ENCODE data around the gene CMSS1. TPM values are rescaled to one million over a fixed set of nuclear protein-coding genes. Genes with fewer than 3 reads are reported as not detected.

The CMSS1 gene
- total RNA-seq, 1 experiment from 2014 or later = 55.8 TPM

DNA sequence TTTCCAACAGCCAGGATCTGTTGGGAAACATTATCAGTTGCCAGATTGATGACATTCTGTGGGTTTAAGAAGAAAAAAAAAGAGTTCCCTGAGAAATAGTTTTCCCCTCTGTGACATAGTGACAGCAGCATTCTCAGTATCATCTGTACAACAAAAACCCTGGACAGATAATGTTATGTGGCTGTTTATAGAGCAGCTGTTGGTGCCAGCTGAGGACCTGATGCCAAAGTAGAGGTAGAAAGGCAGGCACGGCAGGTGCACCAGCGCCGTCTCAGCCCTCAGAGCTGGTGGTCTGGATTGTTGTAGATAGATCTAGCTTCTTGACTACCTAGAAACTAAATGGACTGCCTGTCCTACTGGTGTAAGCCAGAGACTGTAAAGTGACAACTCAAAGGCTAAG lies 352.8 kb downstream of the CMSS1 start:
- no TSS peak for BruUV-seq (replicated peaks)

GRCh38 chr3:100171211-100171914 lies 353.7 kb downstream of the CMSS1 start:
- H3K9me3 Mint-ChIP-seq (ENCODE audit: low read depth, unreplicated experiment) = no peaks in the 10 kb centered on the region
- BruUV-seq (replicated peaks) = no TSS peak
- H3K4me3 Mint-ChIP-seq (ENCODE audit: low read depth, unreplicated experiment) = no peak overlapping the region
- peaks cover 13% of the 10 kb centered on the region for H3K4me1 Mint-ChIP-seq (ENCODE audit: low read depth, unreplicated experiment)
- no peaks in the 10 kb centered on the region for H3K27me3 Mint-ChIP-seq (ENCODE audit: unreplicated experiment)
- CTCF ChIA-PET = no interaction called here
- no peaks in the 10 kb centered on the region for H3K36me3 Mint-ChIP-seq (ENCODE audit: insufficient read depth, unreplicated experiment)
- no peak for TF ChIP-seq CTCF (IDR thresholded peaks at IDR 0.05; ENCODE audit: unreplicated experiment)
- intact Hi-C loops (cut with micrococcal nuclease; ENCODE audit: unreplicated experiment) = no loop called here
- no peak for DNase-seq
- no peak overlapping the region for H3K27ac Mint-ChIP-seq (ENCODE audit: unreplicated experiment)

More for the DNA sequence above, 352.8 kb downstream of the CMSS1 start:
- H3K4me3 Mint-ChIP-seq (ENCODE audit: low read depth, unreplicated experiment) = no peak overlapping the region
- H3K9me3 Mint-ChIP-seq (ENCODE audit: low read depth, unreplicated experiment) = no peaks in the 10 kb centered on the region
- no peak overlapping the region for H3K27ac Mint-ChIP-seq (ENCODE audit: unreplicated experiment)
- no peak for TF ChIP-seq CTCF (IDR thresholded peaks at IDR 0.05; ENCODE audit: unreplicated experiment)
- intact Hi-C loops (cut with micrococcal nuclease; ENCODE audit: unreplicated experiment) = no loop called here
- DNase-seq = no peak
- H3K36me3 Mint-ChIP-seq (ENCODE audit: insufficient read depth, unreplicated experiment) = no peaks in the 10 kb centered on the region
- CTCF ChIA-PET = no interaction called here
- no peaks in the 10 kb centered on the region for H3K27me3 Mint-ChIP-seq (ENCODE audit: unreplicated experiment)
- peaks cover 13% of the 10 kb centered on the region for H3K4me1 Mint-ChIP-seq (ENCODE audit: low read depth, unreplicated experiment)

GRCh38 chr3:100173961-100174360 lies 356.3 kb downstream of the CMSS1 start:
- Mint-ChIP-seq H3K9me3 (ENCODE audit: low read depth, unreplicated experiment) (no peaks in the 10 kb centered on the region), H3K4me3 (ENCODE audit: low read depth, unreplicated experiment) (no peak overlapping the region), H3K4me1 (ENCODE audit: low read depth, unreplicated experiment) (peaks cover 13% of the 10 kb centered on the region), H3K27me3 (ENCODE audit: unreplicated experiment) (no peaks in the 10 kb centered on the region), H3K27ac (ENCODE audit: unreplicated experiment) (no peak overlapping the region), H3K36me3 (ENCODE audit: insufficient read depth, unreplicated experiment) (no peaks in the 10 kb centered on the region)
- no TSS peak for BruUV-seq (replicated peaks)
- intact Hi-C loops (cut with micrococcal nuclease; ENCODE audit: unreplicated experiment) = no loop called here
- CTCF ChIA-PET = interaction anchor here (1.2 kb wide), 1 partner anchor 80 kb away, joined by 3 read pairs; no protein-coding TSS in a partner anchor
- no peak for TF ChIP-seq CTCF (IDR thresholded peaks at IDR 0.05; ENCODE audit: unreplicated experiment)
- DNase-seq = no peak

- H3K36me3 Mint-ChIP-seq (ENCODE audit: insufficient read depth, unreplicated experiment) = no peaks in the 10 kb centered on the region
- intact Hi-C loops (cut with micrococcal nuclease; ENCODE audit: unreplicated experiment) = no loop called here
- H3K9me3 Mint-ChIP-seq (ENCODE audit: low read depth, unreplicated experiment) = peaks cover 6% of the 10 kb centered on the region
- no peak for DNase-seq
- peaks cover 13% of the 10 kb centered on the region for H3K4me1 Mint-ChIP-seq (ENCODE audit: low read depth, unreplicated experiment)
- H3K27ac Mint-ChIP-seq (ENCODE audit: unreplicated experiment) = no peak overlapping the region
- H3K27me3 Mint-ChIP-seq (ENCODE audit: unreplicated experiment) = no peaks in the 10 kb centered on the region
- CTCF ChIA-PET = no interaction called here
- H3K4me3 Mint-ChIP-seq (ENCODE audit: low read depth, unreplicated experiment) = no peak overlapping the region
- BruUV-seq (replicated peaks) = no TSS peak
- no peak for TF ChIP-seq CTCF (IDR thresholded peaks at IDR 0.05; ENCODE audit: unreplicated experiment)
Observed at GRCh38 chr3:100175637-100176280, 358.1 kb downstream of the CMSS1 start.

Measured in Calu3 (cell line).